ENCODE measurements around the gene RTN4R. TPM values are rescaled to one million over a fixed set of nuclear protein-coding genes. Genes with fewer than 3 reads are reported as not detected.

RTN4R gene
- total and polyA plus RNA-seq, 9 of the 15 experiments (the other 6 are each of a cell fraction or from before 2014, with no cell fraction given), result 0.04 to 2.8 (median 1.4) TPM; not detected in 3

DNA sequence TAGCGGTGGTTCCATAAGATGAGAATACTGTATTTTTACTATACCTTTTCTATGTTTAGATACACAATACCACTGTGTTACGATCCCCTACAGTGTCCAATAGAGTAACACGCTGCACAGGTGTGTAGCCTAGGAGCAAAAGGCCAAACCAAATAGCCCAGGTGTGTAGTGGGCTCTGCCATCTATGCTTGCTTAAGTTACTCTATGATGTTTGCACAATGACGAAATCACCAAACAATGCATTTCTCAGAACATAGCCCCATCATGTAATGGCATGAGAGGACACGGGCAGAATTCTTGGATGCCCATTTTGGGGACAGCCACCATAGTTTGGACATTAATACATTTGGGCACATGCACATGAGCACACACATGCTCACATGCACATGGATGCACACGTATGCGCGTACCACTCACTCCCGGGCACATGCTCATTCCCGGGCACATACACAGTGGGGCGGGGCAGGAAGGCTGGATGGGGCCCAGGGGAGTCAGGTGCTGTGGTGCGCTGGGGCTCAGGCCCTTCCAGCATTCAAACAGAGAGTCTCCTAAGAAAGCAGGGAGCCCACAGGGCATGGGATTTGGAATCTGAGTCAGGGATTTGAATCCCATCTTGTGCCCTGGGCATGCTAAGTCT lies 51.1 kb downstream of the RTN4R start (continued):
- TF ChIP-seq CHD7 (IDR thresholded peaks at IDR 0.05; ENCODE audit: low read depth, low read length) (no peak), HOXB6 (CRISPR knock-in tag; IDR thresholded peaks at IDR 0.05; ENCODE audit: borderline replicate concordance) (0 out of 2 replicates have a peak, but pooled peaks have one; percentile 52), TGIF2 (CRISPR knock-in tag; IDR thresholded peaks at IDR 0.05) (no peak), CBFA2T3 (IDR thresholded peaks at IDR 0.05) (peak; percentile 41), ZNF143 (CRISPR knock-in tag; IDR thresholded peaks at IDR 0.05) (no peak)
- TF ChIP-seq, protein P1, sequence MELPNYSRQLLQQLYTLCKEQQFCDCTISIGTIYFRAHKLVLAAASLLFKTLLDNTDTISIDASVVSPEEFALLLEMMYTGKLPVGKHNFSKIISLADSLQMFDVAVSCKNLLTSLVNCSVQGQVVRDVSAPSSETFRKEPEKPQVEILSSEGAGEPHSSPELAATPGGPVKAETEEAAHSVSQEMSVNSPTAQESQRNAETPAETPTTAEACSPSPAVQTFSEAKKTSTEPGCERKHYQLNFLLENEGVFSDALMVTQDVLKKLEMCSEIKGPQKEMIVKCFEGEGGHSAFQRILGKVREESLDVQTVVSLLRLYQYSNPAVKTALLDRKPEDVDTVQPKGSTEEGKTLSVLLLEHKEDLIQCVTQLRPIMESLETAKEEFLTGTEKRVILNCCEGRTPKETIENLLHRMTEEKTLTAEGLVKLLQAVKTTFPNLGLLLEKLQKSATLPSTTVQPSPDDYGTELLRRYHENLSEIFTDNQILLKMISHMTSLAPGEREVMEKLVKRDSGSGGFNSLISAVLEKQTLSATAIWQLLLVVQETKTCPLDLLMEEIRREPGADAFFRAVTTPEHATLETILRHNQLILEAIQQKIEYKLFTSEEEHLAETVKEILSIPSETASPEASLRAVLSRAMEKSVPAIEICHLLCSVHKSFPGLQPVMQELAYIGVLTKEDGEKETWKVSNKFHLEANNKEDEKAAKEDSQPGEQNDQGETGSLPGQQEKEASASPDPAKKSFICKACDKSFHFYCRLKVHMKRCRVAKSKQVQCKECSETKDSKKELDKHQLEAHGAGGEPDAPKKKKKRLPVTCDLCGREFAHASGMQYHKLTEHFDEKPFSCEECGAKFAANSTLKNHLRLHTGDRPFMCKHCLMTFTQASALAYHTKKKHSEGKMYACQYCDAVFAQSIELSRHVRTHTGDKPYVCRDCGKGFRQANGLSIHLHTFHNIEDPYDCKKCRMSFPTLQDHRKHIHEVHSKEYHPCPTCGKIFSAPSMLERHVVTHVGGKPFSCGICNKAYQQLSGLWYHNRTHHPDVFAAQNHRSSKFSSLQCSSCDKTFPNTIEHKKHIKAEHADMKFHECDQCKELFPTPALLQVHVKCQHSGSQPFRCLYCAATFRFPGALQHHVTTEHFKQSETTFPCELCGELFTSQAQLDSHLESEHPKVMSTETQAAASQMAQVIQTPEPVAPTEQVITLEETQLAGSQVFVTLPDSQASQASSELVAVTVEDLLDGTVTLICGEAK (IDR thresholded peaks at IDR 0.05), result no peak
- TF ChIP-seq, protein P1 (CRISPR knock-in tag; IDR thresholded peaks at IDR 0.05), result peak; percentile 14; the same call in 1 of the 2 replicates

Data from K562 (cell line).